GM23338 (cell line): Measurements from ENCODE around the gene PAQR5.

Experiments
- CREB1 ChIP-seq: fragments of 250-450 bp; sonication (Bioruptor Pico); IDR thresholded peaks from 2 replicates; pipeline ENCODE4 v1.5.0; 2020; ENCODE audit warnings: low read depth, mild to moderate bottlenecking, moderate library complexity
- EZH2 ChIP-seq: fragments of 200-600 bp; sonication (generic); IDR thresholded peaks from one replicate; pipeline ENCODE4 v1.8.0; 2017; ENCODE audit warnings: antibody characterized with exemption, mild to moderate bottlenecking, low read depth; ENCODE audit not compliant: unreplicated experiment
- EZH2phosphoT487 ChIP-seq: fragments of 200-600 bp; sonication (generic); IDR thresholded peaks from one replicate; pipeline ENCODE4 v1.8.1; 2018; ENCODE audit warnings: antibody characterized with exemption; ENCODE audit not compliant: unreplicated experiment
- JUNB ChIP-seq: IDR thresholded peaks from one replicate; pipeline ENCODE4 v1.6.1; 2016; ENCODE audit warnings: antibody characterized with exemption; ENCODE audit not compliant: unreplicated experiment
- POLR2AphosphoS5 ChIP-seq: IDR thresholded peaks from 2 replicates; pipeline ENCODE4 v1.6.1; 2016; ENCODE audit warnings: antibody characterized with exemption, low read depth
- REST ChIP-seq: IDR thresholded peaks from one replicate; pipeline ENCODE4 v1.6.1; 2018; ENCODE audit warnings: antibody characterized with exemption; ENCODE audit not compliant: unreplicated experiment
- STAT1 ChIP-seq: IDR thresholded peaks from one replicate; pipeline ENCODE4 v1.6.1; 2016; ENCODE audit warnings: antibody characterized with exemption; ENCODE audit not compliant: unreplicated experiment
- ZNF114 ChIP-seq: fragments of 250-450 bp; sonication (Bioruptor Pico); IDR thresholded peaks from 2 replicates; pipeline ENCODE4 v1.5.0; 2020; ENCODE audit warnings: mild to moderate bottlenecking, moderate library complexity
- ZNF331 ChIP-seq: fragments of 250-450 bp; sonication (Bioruptor Pico); IDR thresholded peaks from 2 replicates; pipeline ENCODE4 v1.5.0; 2020; ENCODE audit warnings: low read depth, mild to moderate bottlenecking, moderate library complexity
- TF ChIP-seq, protein P1 (sequence below), 2 experiments: fragments of 200-600 bp in 1 of 2; sonication (generic) in 1 of 2; conservative IDR thresholded peaks; 2 replicates each; pipeline versions ENCODE4 v1.5.1 to v1.6.1; 2016 to 2017; ENCODE audit warnings: antibody characterized with exemption in 2 of 2, low read depth in 2 of 2, mild to moderate bottlenecking in 2 of 2, moderate library complexity in 1 of 2
- TF ChIP-seq, protein P2 (sequence below): fragments of 250-450 bp; sonication (Bioruptor Pico); IDR thresholded peaks from 2 replicates; pipeline ENCODE4 v1.5.0; 2020; ENCODE audit warnings: mild to moderate bottlenecking, moderate library complexity

- TF ChIP-seq JUNB, result no peak
- TF ChIP-seq, protein P1, sequence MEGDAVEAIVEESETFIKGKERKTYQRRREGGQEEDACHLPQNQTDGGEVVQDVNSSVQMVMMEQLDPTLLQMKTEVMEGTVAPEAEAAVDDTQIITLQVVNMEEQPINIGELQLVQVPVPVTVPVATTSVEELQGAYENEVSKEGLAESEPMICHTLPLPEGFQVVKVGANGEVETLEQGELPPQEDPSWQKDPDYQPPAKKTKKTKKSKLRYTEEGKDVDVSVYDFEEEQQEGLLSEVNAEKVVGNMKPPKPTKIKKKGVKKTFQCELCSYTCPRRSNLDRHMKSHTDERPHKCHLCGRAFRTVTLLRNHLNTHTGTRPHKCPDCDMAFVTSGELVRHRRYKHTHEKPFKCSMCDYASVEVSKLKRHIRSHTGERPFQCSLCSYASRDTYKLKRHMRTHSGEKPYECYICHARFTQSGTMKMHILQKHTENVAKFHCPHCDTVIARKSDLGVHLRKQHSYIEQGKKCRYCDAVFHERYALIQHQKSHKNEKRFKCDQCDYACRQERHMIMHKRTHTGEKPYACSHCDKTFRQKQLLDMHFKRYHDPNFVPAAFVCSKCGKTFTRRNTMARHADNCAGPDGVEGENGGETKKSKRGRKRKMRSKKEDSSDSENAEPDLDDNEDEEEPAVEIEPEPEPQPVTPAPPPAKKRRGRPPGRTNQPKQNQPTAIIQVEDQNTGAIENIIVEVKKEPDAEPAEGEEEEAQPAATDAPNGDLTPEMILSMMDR (conservative IDR thresholded peaks at IDR 0.05; ENCODE audit: low read depth in 2 of 2), result peak; percentile 62 to 78
- no peak for TF ChIP-seq STAT1
- TF ChIP-seq EZH2, result no peak
- TF ChIP-seq POLR2AphosphoS5, result no peak
- TF ChIP-seq CREB1 (CRISPR knock-in tag), result no peak
- no peak for TF ChIP-seq REST
- no peak for TF ChIP-seq ZNF331 (CRISPR knock-in tag)
- TF ChIP-seq EZH2phosphoT487, result no peak
- TF ChIP-seq ZNF114 (CRISPR knock-in tag), result no peak
- TF ChIP-seq, protein P2, sequence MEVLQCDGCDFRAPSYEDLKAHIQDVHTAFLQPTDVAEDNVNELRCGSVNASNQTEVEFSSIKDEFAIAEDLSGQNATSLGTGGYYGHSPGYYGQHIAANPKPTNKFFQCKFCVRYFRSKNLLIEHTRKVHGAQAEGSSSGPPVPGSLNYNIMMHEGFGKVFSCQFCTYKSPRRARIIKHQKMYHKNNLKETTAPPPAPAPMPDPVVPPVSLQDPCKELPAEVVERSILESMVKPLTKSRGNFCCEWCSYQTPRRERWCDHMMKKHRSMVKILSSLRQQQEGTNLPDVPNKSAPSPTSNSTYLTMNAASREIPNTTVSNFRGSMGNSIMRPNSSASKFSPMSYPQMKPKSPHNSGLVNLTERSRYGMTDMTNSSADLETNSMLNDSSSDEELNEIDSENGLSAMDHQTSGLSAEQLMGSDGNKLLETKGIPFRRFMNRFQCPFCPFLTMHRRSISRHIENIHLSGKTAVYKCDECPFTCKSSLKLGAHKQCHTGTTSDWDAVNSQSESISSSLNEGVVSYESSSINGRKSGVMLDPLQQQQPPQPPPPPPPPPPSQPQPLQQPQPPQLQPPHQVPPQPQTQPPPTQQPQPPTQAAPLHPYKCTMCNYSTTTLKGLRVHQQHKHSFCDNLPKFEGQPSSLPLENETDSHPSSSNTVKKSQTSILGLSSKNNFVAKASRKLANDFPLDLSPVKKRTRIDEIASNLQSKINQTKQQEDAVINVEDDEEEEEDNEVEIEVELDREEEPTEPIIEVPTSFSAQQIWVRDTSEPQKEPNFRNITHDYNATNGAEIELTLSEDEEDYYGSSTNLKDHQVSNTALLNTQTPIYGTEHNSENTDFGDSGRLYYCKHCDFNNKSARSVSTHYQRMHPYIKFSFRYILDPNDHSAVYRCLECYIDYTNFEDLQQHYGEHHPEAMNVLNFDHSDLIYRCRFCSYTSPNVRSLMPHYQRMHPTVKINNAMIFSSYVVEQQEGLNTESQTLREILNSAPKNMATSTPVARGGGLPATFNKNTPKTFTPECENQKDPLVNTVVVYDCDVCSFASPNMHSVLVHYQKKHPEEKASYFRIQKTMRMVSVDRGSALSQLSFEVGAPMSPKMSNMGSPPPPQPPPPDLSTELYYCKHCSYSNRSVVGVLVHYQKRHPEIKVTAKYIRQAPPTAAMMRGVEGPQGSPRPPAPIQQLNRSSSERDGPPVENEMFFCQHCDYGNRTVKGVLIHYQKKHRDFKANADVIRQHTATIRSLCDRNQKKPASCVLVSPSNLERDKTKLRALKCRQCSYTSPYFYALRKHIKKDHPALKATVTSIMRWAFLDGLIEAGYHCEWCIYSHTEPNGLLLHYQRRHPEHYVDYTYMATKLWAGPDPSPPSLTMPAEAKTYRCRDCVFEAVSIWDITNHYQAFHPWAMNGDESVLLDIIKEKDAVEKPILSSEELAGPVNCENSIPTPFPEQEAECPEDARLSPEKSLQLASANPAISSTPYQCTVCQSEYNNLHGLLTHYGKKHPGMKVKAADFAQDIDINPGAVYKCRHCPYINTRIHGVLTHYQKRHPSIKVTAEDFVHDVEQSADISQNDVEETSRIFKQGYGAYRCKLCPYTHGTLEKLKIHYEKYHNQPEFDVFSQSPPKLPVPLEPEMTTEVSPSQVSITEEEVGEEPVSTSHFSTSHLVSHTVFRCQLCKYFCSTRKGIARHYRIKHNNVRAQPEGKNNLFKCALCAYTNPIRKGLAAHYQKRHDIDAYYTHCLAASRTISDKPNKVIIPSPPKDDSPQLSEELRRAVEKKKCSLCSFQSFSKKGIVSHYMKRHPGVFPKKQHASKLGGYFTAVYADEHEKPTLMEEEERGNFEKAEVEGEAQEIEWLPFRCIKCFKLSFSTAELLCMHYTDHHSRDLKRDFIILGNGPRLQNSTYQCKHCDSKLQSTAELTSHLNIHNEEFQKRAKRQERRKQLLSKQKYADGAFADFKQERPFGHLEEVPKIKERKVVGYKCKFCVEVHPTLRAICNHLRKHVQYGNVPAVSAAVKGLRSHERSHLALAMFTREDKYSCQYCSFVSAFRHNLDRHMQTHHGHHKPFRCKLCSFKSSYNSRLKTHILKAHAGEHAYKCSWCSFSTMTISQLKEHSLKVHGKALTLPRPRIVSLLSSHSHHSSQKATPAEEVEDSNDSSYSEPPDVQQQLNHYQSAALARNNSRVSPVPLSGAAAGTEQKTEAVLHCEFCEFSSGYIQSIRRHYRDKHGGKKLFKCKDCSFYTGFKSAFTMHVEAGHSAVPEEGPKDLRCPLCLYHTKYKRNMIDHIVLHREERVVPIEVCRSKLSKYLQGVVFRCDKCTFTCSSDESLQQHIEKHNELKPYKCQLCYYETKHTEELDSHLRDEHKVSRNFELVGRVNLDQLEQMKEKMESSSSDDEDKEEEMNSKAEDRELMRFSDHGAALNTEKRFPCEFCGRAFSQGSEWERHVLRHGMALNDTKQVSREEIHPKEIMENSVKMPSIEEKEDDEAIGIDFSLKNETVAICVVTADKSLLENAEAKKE, result no peak
Observed at GRCh38 chr15:69265347-69265955, 33.3 kb upstream of the PAQR5 start.
